ENCODE measurements around the gene CDC42.
A peak's percentile ranks its signal among the peaks of the same experiment; 100 is the strongest.

Gene CDC42

GRCh38 chr1:22074803-22075202 is 22.3 kb downstream of the CDC42 start:
- DNase-seq (ENCODE audit: low read depth, low spot score) = no peak

GRCh38 chr1:22075718-22076117 is 23.2 kb downstream of the CDC42 start:
- DNase-seq (ENCODE audit: low read depth, low spot score) = no peak

GRCh38 chr1:22076346-22076745 is 23.8 kb downstream of the CDC42 start:
- no peak for DNase-seq (ENCODE audit: low read depth, low spot score)

- DNase-seq (ENCODE audit: low read depth, low spot score) = no peak
Observed at GRCh38 chr1:22077728-22078127, 25.2 kb downstream of the CDC42 start.

GRCh38 chr1:22078133-22078532 is 25.6 kb downstream of the CDC42 start:
- DNase-seq (ENCODE audit: low read depth, low spot score) = no peak

- no peak for DNase-seq (ENCODE audit: low read depth, low spot score)
Observed at GRCh38 chr1:22080191-22080590, 27.7 kb downstream of the CDC42 start.

- DNase-seq (ENCODE audit: low read depth, low spot score) = no peak
Observed at GRCh38 chr1:22088331-22088730, 35.8 kb downstream of the CDC42 start.

- no peak for DNase-seq (ENCODE audit: low read depth, low spot score)
Observed at GRCh38 chr1:22089134-22089571, 36.6 kb downstream of the CDC42 start.

GRCh38 chr1:22089787-22090186 is 37.3 kb downstream of the CDC42 start:
- DNase-seq (ENCODE audit: low read depth, low spot score) = peak; percentile 33

- DNase-seq (ENCODE audit: low read depth, low spot score) = no peak
Observed at GRCh38 chr1:22090867-22091266, 38.4 kb downstream of the CDC42 start.

- DNase-seq (ENCODE audit: low read depth, low spot score) = peak; percentile 67
Observed at GRCh38 chr1:22092026-22092768, 39.7 kb downstream of the CDC42 start.

GRCh38 chr1:22093513-22093912 is 41.0 kb downstream of the CDC42 start:
- no peak for DNase-seq (ENCODE audit: low read depth, low spot score)

GRCh38 chr1:22096036-22096435 is 43.5 kb downstream of the CDC42 start:
- no peak for DNase-seq (ENCODE audit: low read depth, low spot score)

- DNase-seq (ENCODE audit: low read depth, low spot score) = no peak
Observed at GRCh38 chr1:22096463-22096862, 44.0 kb downstream of the CDC42 start.

- no peak for DNase-seq (ENCODE audit: low read depth, low spot score)
Observed at GRCh38 chr1:22098752-22099151, 46.2 kb downstream of the CDC42 start.

GRCh38 chr1:22100168-22100567 is 47.7 kb downstream of the CDC42 start:
- no peak for DNase-seq (ENCODE audit: low read depth, low spot score)

- no peak for DNase-seq (ENCODE audit: low read depth, low spot score)
Observed at GRCh38 chr1:22101199-22101598, 48.7 kb downstream of the CDC42 start.

GRCh38 chr1:22101995-22102394 is 49.5 kb downstream of the CDC42 start:
- DNase-seq (ENCODE audit: low read depth, low spot score) = no peak

- no peak for DNase-seq (ENCODE audit: low read depth, low spot score)
Observed at GRCh38 chr1:22102746-22103145, 50.2 kb downstream of the CDC42 start.

GRCh38 chr1:22104094-22104493 is 51.6 kb downstream of the CDC42 start:
- DNase-seq (ENCODE audit: low read depth, low spot score) = no peak

GRCh38 chr1:22104865-22105437 is 52.4 kb downstream of the CDC42 start:
- no peak for DNase-seq (ENCODE audit: low read depth, low spot score)

GRCh38 chr1:22105611-22106207 is 53.2 kb downstream of the CDC42 start:
- DNase-seq (ENCODE audit: low read depth, low spot score) = peak; percentile 23

GRCh38 chr1:22107126-22107525 is 54.6 kb downstream of the CDC42 start:
- DNase-seq (ENCODE audit: low read depth, low spot score) = no peak
